DOHH2 (cell line): ENCODE measurements around the gene MMP21.

Experiments used
- H3F3A ChIP-seq: fragments of 200-600 bp; sonication (generic), shearing (Covaris generic); 2 replicates; pipeline ENCODE4 v1.6.0; 2016; ENCODE audit warnings: antibody characterized with exemption, mild to moderate bottlenecking; ENCODE audit not compliant: control insufficient read depth, insufficient read depth
- H3K27ac ChIP-seq: fragments of 200-600 bp; sonication (generic); 2 replicates; pipeline ENCODE4 v1.5.1; 2014; ENCODE audit warnings: low read depth, mild to moderate bottlenecking, low read length, moderate library complexity
- H3K27me3 ChIP-seq: fragments of 200-600 bp; sonication (generic); 2 replicates; pipeline ENCODE4 v1.6.1; 2014; ENCODE audit warnings: mild to moderate bottlenecking, low read length, mixed read lengths; ENCODE audit not compliant: control insufficient read depth
- H3K36me3 ChIP-seq: fragments of 200-600 bp; sonication (generic); 2 replicates; pipeline ENCODE4 v1.6.1; 2014; ENCODE audit warnings: mild to moderate bottlenecking, low read length, moderate library complexity, mixed read lengths; ENCODE audit not compliant: control insufficient read depth
- H3K4me1 ChIP-seq: fragments of 200-600 bp; sonication (generic); 2 replicates; pipeline ENCODE4 v1.6.1; 2014; ENCODE audit warnings: mild to moderate bottlenecking, low read length, mixed read lengths; ENCODE audit not compliant: control insufficient read depth
- H3K4me2 ChIP-seq: fragments of 200-600 bp; sonication (generic); 2 replicates; pipeline ENCODE4 v1.6.0; 2014; ENCODE audit warnings: mild to moderate bottlenecking, low read length, moderate library complexity
- H3K4me3 ChIP-seq: fragments of 200-600 bp; sonication (generic); 2 replicates; pipeline ENCODE4 v1.5.1; 2014; ENCODE audit warnings: mild to moderate bottlenecking, low read length, mixed read lengths
- H3K79me2 ChIP-seq: fragments of 200-600 bp; sonication (generic); 2 replicates; pipeline ENCODE4 v1.6.1; 2014; ENCODE audit warnings: mild to moderate bottlenecking, low read length, mixed read lengths; ENCODE audit not compliant: control insufficient read depth
- H3K9me2 ChIP-seq: fragments of 200-600 bp; sonication (generic); replicated peaks from 2 replicates; pipeline ENCODE4 v1.6.1; 2014; ENCODE audit warnings: mild to moderate bottlenecking, low read length, mixed read lengths; ENCODE audit not compliant: control insufficient read depth
- H3K9me3 ChIP-seq: fragments of 200-600 bp; sonication (generic); 2 replicates; pipeline ENCODE4 v1.6.1; 2014; ENCODE audit warnings: antibody characterized with exemption, low read length, mixed read lengths; ENCODE audit not compliant: control insufficient read depth, insufficient read depth
- H4K20me1 ChIP-seq: fragments of 200-600 bp; sonication (generic); 2 replicates; pipeline ENCODE4 v1.6.0; 2014; ENCODE audit warnings: low read depth, mild to moderate bottlenecking, antibody characterized with exemption, low read length, moderate library complexity; ENCODE audit not compliant: control insufficient read depth, insufficient read depth
- CTCF ChIP-seq: fragments of 200-600 bp; sonication (generic); IDR thresholded peaks from one replicate; pipeline ENCODE4 v1.5.1; 2014; ENCODE audit warnings: antibody characterized with exemption, mild to moderate bottlenecking, low read depth, low read length; ENCODE audit not compliant: poor library complexity, severe bottlenecking
- EZH2phosphoT487 ChIP-seq: fragments of 200-600 bp; sonication (generic); IDR thresholded peaks from 2 replicates; pipeline ENCODE4 v1.6.1; 2017; ENCODE audit warnings: borderline replicate concordance, mild to moderate bottlenecking, antibody characterized with exemption, low read length, moderate library complexity, mixed read lengths

MMP21 gene

GRCh38 chr10:125722811-125723210 is 52.8 kb downstream of the MMP21 start:
- H3K4me3 ChIP-seq, result no peak overlapping the region
- TF ChIP-seq CTCF, result no peak
- TF ChIP-seq EZH2phosphoT487, result no peak
- peaks cover 79% of the 10 kb centered on the region for H3K36me3 ChIP-seq
- H3K9me3 ChIP-seq, result no peaks in the 10 kb centered on the region
- H3K4me1 ChIP-seq, result peaks cover 24% of the 10 kb centered on the region
- H3K27me3 ChIP-seq, result no peaks in the 10 kb centered on the region
- no peak overlapping the region for H3K27ac ChIP-seq
- peaks cover 46% of the 10 kb centered on the region for H3K79me2 ChIP-seq
- no peaks in the 10 kb centered on the region for H3F3A ChIP-seq
- H3K4me2 ChIP-seq, result no peak overlapping the region
- no peaks in the 10 kb centered on the region for H3K9me2 ChIP-seq
- H4K20me1 ChIP-seq, result no peaks in the 10 kb centered on the region

GRCh38 chr10:125721035-125721434 is 54.6 kb downstream of the MMP21 start:
- peak overlapping the region; percentile 89 for H3K4me3 ChIP-seq
- peaks cover 61% of the 10 kb centered on the region for H3K36me3 ChIP-seq

GRCh38 chr10:125720002-125720382 is 55.6 kb downstream of the MMP21 start:
- Histone ChIP-seq H4K20me1 (no peaks in the 10 kb centered on the region), H3K36me3 (peaks cover 52% of the 10 kb centered on the region), H3K4me1 (peaks cover 24% of the 10 kb centered on the region), H3F3A (no peaks in the 10 kb centered on the region), H3K79me2 (peaks cover 44% of the 10 kb centered on the region), H3K4me2 (peak overlapping the region; percentile 65), H3K27ac (peak overlapping the region; percentile 49), H3K9me2 (no peaks in the 10 kb centered on the region), H3K9me3 (no peaks in the 10 kb centered on the region), H3K4me3 (peak overlapping the region; percentile 89), H3K27me3 (no peaks in the 10 kb centered on the region)
- TF ChIP-seq EZH2phosphoT487, result no peak
- no peak for TF ChIP-seq CTCF

More at GRCh38 chr10:125721035-125721434, 54.6 kb downstream of the MMP21 start:
- Histone ChIP-seq H3K4me1 (peaks cover 24% of the 10 kb centered on the region), H3K27ac (no peak overlapping the region), H3K27me3 (no peaks in the 10 kb centered on the region), H4K20me1 (no peaks in the 10 kb centered on the region), H3K79me2 (peaks cover 44% of the 10 kb centered on the region), H3K9me3 (no peaks in the 10 kb centered on the region), H3K4me2 (peak overlapping the region; percentile 65), H3K9me2 (no peaks in the 10 kb centered on the region), H3F3A (no peaks in the 10 kb centered on the region)
- TF ChIP-seq CTCF (no peak), EZH2phosphoT487 (no peak)
